ENCODE results near the gene EFNB2. TPM values are rescaled to one million over a fixed set of nuclear protein-coding genes. Genes with fewer than 3 reads are reported as not detected.

EFNB2 gene
- total and polyA plus RNA-seq, 4 donors: 7.3 to 35.0 (median 20.3) TPM

DNA sequence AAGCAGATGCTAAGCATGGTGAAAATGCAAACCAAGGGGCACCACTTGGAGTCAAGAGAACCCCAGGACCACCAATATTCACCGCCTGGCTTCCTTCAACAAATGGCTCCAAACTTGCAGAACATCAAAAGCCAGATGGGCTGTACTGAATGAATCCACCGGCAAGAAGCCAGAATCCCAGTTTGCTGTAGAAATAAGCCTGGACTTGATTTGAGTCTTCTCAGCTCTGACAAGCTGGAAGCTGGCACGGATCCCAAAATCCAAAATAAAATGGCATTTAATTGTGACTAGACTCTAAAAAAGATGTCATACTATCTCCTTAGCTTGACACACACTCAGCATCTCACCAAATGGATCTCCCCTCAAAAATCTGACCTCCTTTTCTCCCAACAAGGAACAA is 11.9 kb downstream of the EFNB2 start:
- Histone ChIP-seq H3K27ac (ENCODE audit: low read depth in 1 of 2, low read length in 2 of 2) (no peak overlapping the region), H3K27me3 (ENCODE audit: control insufficient read depth in 1 of 2, insufficient read depth in 2 of 2, low read length in 1 of 2) (no peaks in the 10 kb centered on the region), H3K36me3 (ENCODE audit: control insufficient read depth in 1 of 2, insufficient read depth in 2 of 2, low read length in 1 of 2) (no peaks in the 10 kb centered on the region), H3K9me3 (ENCODE audit: control insufficient read depth, low read length) (no peaks in the 10 kb centered on the region), H3K4me3 (ENCODE audit: low read length in 2 of 2) (no peak overlapping the region), H3K4me1 (ENCODE audit: control insufficient read depth in 1 of 2, insufficient read depth in 2 of 2, low read length in 2 of 2) (peaks cover 3 to 8% of the 10 kb centered on the region in 2 donors)
- 22 to 26% methylated on average over 3 of the region's 3 CpGs for WGBS, 2 donors
- ATAC-seq (ENCODE audit: low FRiP score): no peak
- intact Hi-C loops (cut with DNase I): loop anchor here in 1 of 2 donors (5.0 to 10.0 kb wide), 3 partner anchors 151 to 1189 kb away; no protein-coding TSS in a partner anchor
- DNase-seq: no peak

DNA sequence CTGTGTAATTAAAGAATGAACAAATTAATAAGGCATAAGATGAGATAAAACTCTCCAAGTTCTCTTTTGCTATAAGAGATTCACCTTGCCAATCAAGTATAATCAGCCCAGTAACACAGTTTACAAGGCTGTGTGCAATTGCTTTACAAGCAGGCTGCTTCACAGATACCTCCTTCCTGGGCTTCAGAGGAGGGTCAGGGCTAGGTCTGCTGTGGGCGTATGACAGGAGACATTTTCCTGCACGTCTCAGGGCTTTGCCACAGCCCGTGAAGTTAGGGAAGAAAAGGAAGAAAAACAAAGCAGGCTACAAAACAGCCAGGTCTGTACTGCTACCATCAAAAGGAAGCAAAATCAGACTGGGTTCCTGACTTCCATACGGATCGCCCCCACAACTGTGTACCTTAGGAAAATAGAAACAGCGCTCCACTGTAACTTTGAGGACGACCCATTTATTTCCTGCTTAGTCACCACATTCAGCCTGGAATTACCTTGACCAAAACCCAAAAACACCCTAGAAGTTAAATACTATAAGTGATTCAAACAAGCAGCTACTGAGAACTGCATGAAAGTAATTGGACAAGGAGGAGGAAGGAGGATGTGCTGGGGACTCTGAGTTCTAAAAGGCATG is 12.4 kb downstream of the EFNB2 start:
- peaks cover 6 to 8% of the 10 kb centered on the region in 2 donors for H3K4me1 ChIP-seq (ENCODE audit: control insufficient read depth in 1 of 2, insufficient read depth in 2 of 2, low read length in 2 of 2)

GRCh38 chr13:106522112-106522705 is 13.3 kb downstream of the EFNB2 start:
- H3K27me3 ChIP-seq (ENCODE audit: control insufficient read depth in 1 of 2, insufficient read depth in 2 of 2, low read length in 1 of 2): no peaks in the 10 kb centered on the region
- ATAC-seq (ENCODE audit: low FRiP score) (no peak), DNase-seq (no peak)
- H3K36me3 ChIP-seq (ENCODE audit: control insufficient read depth in 1 of 2, insufficient read depth in 2 of 2, low read length in 1 of 2): no peaks in the 10 kb centered on the region
- no peaks in the 10 kb centered on the region for H3K9me3 ChIP-seq (ENCODE audit: control insufficient read depth, low read length)
- WGBS, 2 donors: 66 to 80% methylated on average over 5 of the region's 5 CpGs
- intact Hi-C loops (cut with DNase I): loop anchor here in 1 of 2 donors (5.0 to 10.0 kb wide), 3 partner anchors 150 to 1187 kb away; no protein-coding TSS in a partner anchor
- H3K4me3 ChIP-seq (ENCODE audit: low read length in 2 of 2): no peak overlapping the region
- H3K27ac ChIP-seq (ENCODE audit: low read depth in 1 of 2, low read length in 2 of 2): no peak overlapping the region
- peaks cover 6 to 8% of the 10 kb centered on the region in 2 donors for H3K4me1 ChIP-seq (ENCODE audit: control insufficient read depth in 1 of 2, insufficient read depth in 2 of 2, low read length in 2 of 2)

More for the DNA sequence above, 12.4 kb downstream of the EFNB2 start:
- ATAC-seq (ENCODE audit: low FRiP score) (no peak), DNase-seq (no peak)
- no peaks in the 10 kb centered on the region for H3K36me3 ChIP-seq (ENCODE audit: control insufficient read depth in 1 of 2, insufficient read depth in 2 of 2, low read length in 1 of 2)
- intact Hi-C loops (cut with DNase I): loop anchor here in 1 of 2 donors (5.0 to 10.0 kb wide), 3 partner anchors 151 to 1188 kb away; no protein-coding TSS in a partner anchor
- WGBS, 2 donors: 17 to 25% methylated on average over 7 of the region's 7 CpGs
- no peak overlapping the region for H3K27ac ChIP-seq (ENCODE audit: low read depth in 1 of 2, low read length in 2 of 2)
- H3K4me3 ChIP-seq (ENCODE audit: low read length in 2 of 2): no peak overlapping the region
- no peaks in the 10 kb centered on the region for H3K27me3 ChIP-seq (ENCODE audit: control insufficient read depth in 1 of 2, insufficient read depth in 2 of 2, low read length in 1 of 2)
- no peaks in the 10 kb centered on the region for H3K9me3 ChIP-seq (ENCODE audit: control insufficient read depth, low read length)

- Histone ChIP-seq H3K4me1 (ENCODE audit: control insufficient read depth in 1 of 2, insufficient read depth in 2 of 2, low read length in 2 of 2) (peaks cover 8% of the 10 kb centered on the region in 2 donors), H3K36me3 (ENCODE audit: control insufficient read depth in 1 of 2, insufficient read depth in 2 of 2, low read length in 1 of 2) (no peaks in the 10 kb centered on the region), H3K27ac (ENCODE audit: low read depth in 1 of 2, low read length in 2 of 2) (no peak overlapping the region), H3K27me3 (ENCODE audit: control insufficient read depth in 1 of 2, insufficient read depth in 2 of 2, low read length in 1 of 2) (no peaks in the 10 kb centered on the region), H3K4me3 (ENCODE audit: low read length in 2 of 2) (no peak overlapping the region), H3K9me3 (ENCODE audit: control insufficient read depth, low read length) (no peaks in the 10 kb centered on the region)
- ATAC-seq (ENCODE audit: low FRiP score): no peak
- intact Hi-C loops (cut with DNase I): loop anchor here in 1 of 2 donors (5.0 to 10.0 kb wide), 3 partner anchors 149 to 1186 kb away; no protein-coding TSS in a partner anchor
- no peak for DNase-seq
- WGBS, 2 donors: 47 to 54% methylated on average over 5 of the region's 5 CpGs
Observed at GRCh38 chr13:106521095-106521799, 14.2 kb downstream of the EFNB2 start.

GRCh38 chr13:106520251-106521054 is 15.0 kb downstream of the EFNB2 start:
- no peak overlapping the region for H3K4me3 ChIP-seq (ENCODE audit: low read length in 2 of 2)
- DNase-seq (no peak), ATAC-seq (ENCODE audit: low FRiP score) (no peak)
- H3K27me3 ChIP-seq (ENCODE audit: control insufficient read depth in 1 of 2, insufficient read depth in 2 of 2, low read length in 1 of 2): no peaks in the 10 kb centered on the region
- H3K36me3 ChIP-seq (ENCODE audit: control insufficient read depth in 1 of 2, insufficient read depth in 2 of 2, low read length in 1 of 2): no peaks in the 10 kb centered on the region
- no peak overlapping the region for H3K27ac ChIP-seq (ENCODE audit: low read depth in 1 of 2, low read length in 2 of 2)
- H3K4me1 ChIP-seq (ENCODE audit: control insufficient read depth in 1 of 2, insufficient read depth in 2 of 2, low read length in 2 of 2): peaks cover 8 to 9% of the 10 kb centered on the region in 2 donors
- intact Hi-C loops (cut with DNase I): loop anchor here in 1 of 2 donors (5.0 to 10.0 kb wide), 3 partner anchors 148 to 1186 kb away; no protein-coding TSS in a partner anchor
- no peaks in the 10 kb centered on the region for H3K9me3 ChIP-seq (ENCODE audit: control insufficient read depth, low read length)
- WGBS, 2 donors: 12 to 21% methylated on average over 12 of the region's 12 CpGs

GRCh38 chr13:106518512-106518911 is 16.9 kb downstream of the EFNB2 start:
- Histone ChIP-seq H3K9me3 (ENCODE audit: control insufficient read depth, low read length) (no peaks in the 10 kb centered on the region), H3K36me3 (ENCODE audit: control insufficient read depth in 1 of 2, insufficient read depth in 2 of 2, low read length in 1 of 2) (no peaks in the 10 kb centered on the region), H3K4me3 (ENCODE audit: low read length in 2 of 2) (no peak overlapping the region), H3K4me1 (ENCODE audit: control insufficient read depth in 1 of 2, insufficient read depth in 2 of 2, low read length in 2 of 2) (peaks cover 9 to 15% of the 10 kb centered on the region in 2 donors), H3K27me3 (ENCODE audit: control insufficient read depth in 1 of 2, insufficient read depth in 2 of 2, low read length in 1 of 2) (no peaks in the 10 kb centered on the region), H3K27ac (ENCODE audit: low read depth in 1 of 2, low read length in 2 of 2) (no peak overlapping the region)
- intact Hi-C loops (cut with DNase I): no loop called here
- DNase-seq (no peak), ATAC-seq (ENCODE audit: low FRiP score) (no peak)
- WGBS, 2 donors: 53 to 62% methylated on average over 11 of the region's 11 CpGs

DNA sequence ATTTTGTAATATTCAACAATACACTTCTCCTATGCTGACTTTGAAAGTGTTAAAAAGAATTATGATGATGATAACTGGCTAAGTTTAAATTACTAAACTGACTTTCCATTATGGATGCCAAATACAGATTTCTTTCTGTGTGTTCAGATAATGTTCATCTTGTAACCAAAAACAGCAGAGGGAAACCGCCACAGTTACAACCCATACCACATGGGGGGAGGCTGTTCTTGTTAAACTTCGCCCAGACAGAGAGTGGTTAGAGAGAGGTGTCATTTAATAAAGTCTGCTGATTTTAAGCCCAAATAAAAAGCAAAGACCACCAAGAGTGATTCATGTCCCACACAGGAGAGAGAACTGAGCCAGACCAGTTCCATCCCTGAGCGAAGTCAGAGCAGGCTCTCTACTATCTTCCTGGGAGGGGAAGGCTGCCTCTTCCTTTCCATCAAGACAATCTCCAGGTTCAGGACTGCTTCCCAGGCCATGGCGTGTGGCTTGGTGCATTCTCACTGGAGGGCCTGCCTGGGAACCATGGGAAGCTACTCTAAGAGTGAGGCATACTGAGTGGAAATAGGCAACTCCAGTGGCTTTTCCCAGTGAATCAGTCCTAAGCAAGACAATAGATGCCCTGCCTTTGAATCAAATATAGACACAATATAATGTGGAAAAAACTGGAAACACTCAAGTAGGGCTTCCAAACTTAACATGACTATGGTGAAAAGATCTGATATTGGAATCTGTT is 18.2 kb downstream of the EFNB2 start:
- Histone ChIP-seq H3K27ac (ENCODE audit: low read depth in 1 of 2, low read length in 2 of 2) (no peak overlapping the region), H3K4me3 (ENCODE audit: low read length in 2 of 2) (no peak overlapping the region)
- 53 to 54% methylated on average over 4 of the region's 4 CpGs for WGBS, 2 donors

More for the DNA sequence above, 18.2 kb downstream of the EFNB2 start:
- H3K4me1 ChIP-seq (ENCODE audit: control insufficient read depth in 1 of 2, insufficient read depth in 2 of 2, low read length in 2 of 2): peaks cover 6 to 7% of the 10 kb centered on the region in 2 donors
- no peak for DNase-seq
- no peak for ATAC-seq (ENCODE audit: low FRiP score)
- intact Hi-C loops (cut with DNase I): no loop called here
- no peaks in the 10 kb centered on the region for H3K36me3 ChIP-seq (ENCODE audit: control insufficient read depth in 1 of 2, insufficient read depth in 2 of 2, low read length in 1 of 2)
- H3K9me3 ChIP-seq (ENCODE audit: control insufficient read depth, low read length): no peaks in the 10 kb centered on the region
- no peaks in the 10 kb centered on the region for H3K27me3 ChIP-seq (ENCODE audit: control insufficient read depth in 1 of 2, insufficient read depth in 2 of 2, low read length in 1 of 2)

All from aorta (tissue), 5 donors.